Loucy (cell line): ENCODE measurements around the gene HADH.

ENCODE experiments used
- H2AFZ ChIP-seq: fragments of 200-600 bp; sonication (generic); 2 replicates; pipeline ENCODE4 v1.6.0; 2016; ENCODE audit warnings: antibody characterized with exemption, mild to moderate bottlenecking, low read length, moderate library complexity
- H3F3A ChIP-seq: fragments of 200-600 bp; 2 replicates; pipeline ENCODE4 v1.6.0; 2016; ENCODE audit warnings: antibody characterized with exemption, low read depth, mild to moderate bottlenecking
- H3K27me3 ChIP-seq: fragments of 200-600 bp; sonication (generic); 2 replicates; pipeline ENCODE4 v1.6.1; 2014; ENCODE audit warnings: low read length, mild to moderate bottlenecking; ENCODE audit not compliant: insufficient read depth, poor library complexity, severe bottlenecking
- H3K36me3 ChIP-seq: fragments of 200-600 bp; sonication (generic); 2 replicates; pipeline ENCODE4 v1.6.1; 2016; ENCODE audit warnings: low read length; ENCODE audit not compliant: insufficient read depth
- H3K4me1 ChIP-seq: fragments of 200-600 bp; sonication (generic); 2 replicates; pipeline ENCODE4 v1.5.1; 2014; ENCODE audit warnings: low read length, mild to moderate bottlenecking; ENCODE audit not compliant: insufficient read depth, poor library complexity, severe bottlenecking
- H3K4me2 ChIP-seq: fragments of 200-600 bp; sonication (generic); 2 replicates; pipeline ENCODE4 v1.6.0; 2014; ENCODE audit warnings: antibody characterized with exemption, low read length, low read depth, mild to moderate bottlenecking; ENCODE audit not compliant: poor library complexity, severe bottlenecking
- H3K4me3 ChIP-seq: fragments of 200-600 bp; sonication (generic); 2 replicates; pipeline ENCODE4 v1.5.1; 2014; ENCODE audit warnings: low read length, mild to moderate bottlenecking, mixed read lengths; ENCODE audit not compliant: poor library complexity, severe bottlenecking
- H3K79me2 ChIP-seq: fragments of 200-600 bp; sonication (generic); 2 replicates; pipeline ENCODE4 v1.6.1; 2014; ENCODE audit warnings: low read length; ENCODE audit not compliant: insufficient read depth
- H3K9ac ChIP-seq: fragments of 200-600 bp; sonication (generic); 2 replicates; pipeline ENCODE4 v1.6.0; 2014; ENCODE audit warnings: mild to moderate bottlenecking, low read depth, low read length, moderate library complexity; ENCODE audit not compliant: poor library complexity, severe bottlenecking
- H3K9me2 ChIP-seq: fragments of 200-600 bp; sonication (generic); replicated peaks from 2 replicates; pipeline ENCODE4 v1.6.1; 2016; ENCODE audit warnings: low read depth, low read length, mixed read lengths
- H3K9me3 ChIP-seq: fragments of 200-600 bp; sonication (generic); 2 replicates; pipeline ENCODE4 v1.6.1; 2014; ENCODE audit warnings: mild to moderate bottlenecking, antibody characterized with exemption, low read length, low read depth; ENCODE audit not compliant: insufficient read depth
- H4K20me1 ChIP-seq: fragments of 200-600 bp; sonication (generic); 2 replicates; pipeline ENCODE4 v1.6.0; 2014; ENCODE audit warnings: antibody characterized with exemption, low read length, mild to moderate bottlenecking; ENCODE audit not compliant: insufficient read depth, poor library complexity, severe bottlenecking
- EZH2phosphoT487 ChIP-seq: fragments of 200-600 bp; IDR thresholded peaks from 2 replicates; pipeline ENCODE4 v1.6.1; 2018; ENCODE audit warnings: antibody characterized with exemption, mild to moderate bottlenecking, moderate library complexity, borderline replicate concordance
- TF ChIP-seq, protein P1 (sequence below): fragments of 200-600 bp; sonication (generic); conservative IDR thresholded peaks from 2 replicates; pipeline ENCODE4 v1.5.1; 2014; ENCODE audit warnings: mild to moderate bottlenecking, antibody characterized with exemption, low read length

The HADH gene

DNA sequence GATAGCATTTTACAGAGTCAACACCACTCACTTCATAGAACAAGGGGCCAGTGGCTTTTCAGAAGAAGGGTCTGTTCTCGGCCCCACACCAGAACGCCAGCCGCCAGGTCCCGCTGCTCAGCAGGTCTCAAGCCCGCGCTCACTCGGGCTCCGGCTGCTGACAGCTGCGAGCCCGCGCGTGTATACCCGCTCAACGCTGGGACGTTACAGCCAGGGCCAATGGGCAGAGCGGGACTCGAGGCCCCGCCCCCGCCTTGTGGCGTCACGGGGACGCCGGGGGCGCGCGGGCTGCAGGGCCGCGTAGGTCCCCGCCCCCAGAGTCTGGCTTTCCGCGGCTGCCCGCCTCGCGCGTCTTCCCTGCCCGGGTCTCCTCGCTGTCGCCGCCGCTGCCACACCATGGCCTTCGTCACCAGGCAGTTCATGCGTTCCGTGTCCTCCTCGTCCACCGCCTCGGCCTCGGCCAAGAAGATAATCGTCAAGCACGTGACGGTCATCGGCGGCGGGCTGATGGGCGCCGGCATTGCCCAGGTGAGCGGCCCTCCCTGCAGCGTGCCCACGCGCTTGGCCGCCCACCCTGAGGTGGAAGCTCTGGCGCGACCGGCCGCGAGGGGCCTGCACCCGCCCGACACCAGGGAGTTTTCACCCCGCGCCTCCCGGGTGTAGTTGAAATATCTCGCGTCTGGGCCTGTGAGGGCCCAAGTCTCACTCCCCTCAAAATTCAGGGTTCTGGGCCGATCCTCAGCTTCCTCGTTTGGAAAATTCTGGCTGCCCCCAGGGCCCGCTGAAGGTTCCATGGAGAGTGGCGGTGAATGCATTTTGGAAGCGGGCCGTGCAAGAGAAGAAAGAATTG, at the start of gene HADH:
Gene HADH, plus strand, starts transcription at position 353 of the 850 bp plus-strand sequence. Its CDS starts 44 bp downstream, at position 397.
- peaks cover 56% of the 10 kb centered on the region for H3K79me2 ChIP-seq
- no peaks in the 10 kb centered on the region for H3K9me2 ChIP-seq
- H3F3A ChIP-seq, result no peaks in the 10 kb centered on the region
- H3K9ac ChIP-seq, result peak within 1 kb of the TSS; percentile 95
- TF ChIP-seq, protein P1, sequence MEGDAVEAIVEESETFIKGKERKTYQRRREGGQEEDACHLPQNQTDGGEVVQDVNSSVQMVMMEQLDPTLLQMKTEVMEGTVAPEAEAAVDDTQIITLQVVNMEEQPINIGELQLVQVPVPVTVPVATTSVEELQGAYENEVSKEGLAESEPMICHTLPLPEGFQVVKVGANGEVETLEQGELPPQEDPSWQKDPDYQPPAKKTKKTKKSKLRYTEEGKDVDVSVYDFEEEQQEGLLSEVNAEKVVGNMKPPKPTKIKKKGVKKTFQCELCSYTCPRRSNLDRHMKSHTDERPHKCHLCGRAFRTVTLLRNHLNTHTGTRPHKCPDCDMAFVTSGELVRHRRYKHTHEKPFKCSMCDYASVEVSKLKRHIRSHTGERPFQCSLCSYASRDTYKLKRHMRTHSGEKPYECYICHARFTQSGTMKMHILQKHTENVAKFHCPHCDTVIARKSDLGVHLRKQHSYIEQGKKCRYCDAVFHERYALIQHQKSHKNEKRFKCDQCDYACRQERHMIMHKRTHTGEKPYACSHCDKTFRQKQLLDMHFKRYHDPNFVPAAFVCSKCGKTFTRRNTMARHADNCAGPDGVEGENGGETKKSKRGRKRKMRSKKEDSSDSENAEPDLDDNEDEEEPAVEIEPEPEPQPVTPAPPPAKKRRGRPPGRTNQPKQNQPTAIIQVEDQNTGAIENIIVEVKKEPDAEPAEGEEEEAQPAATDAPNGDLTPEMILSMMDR, result no peak
- no peak for TF ChIP-seq EZH2phosphoT487
- peak within 1 kb of the TSS; percentile 98 for H3K4me3 ChIP-seq
- H3K9me3 ChIP-seq, result no peaks in the 10 kb centered on the region
- H4K20me1 ChIP-seq, result peaks cover 38% of the 10 kb centered on the region
- peak within 1 kb of the TSS; percentile 98 for H3K4me2 ChIP-seq
- H3K36me3 ChIP-seq, result no peaks in the 10 kb centered on the region
- peak within 1 kb of the TSS; percentile 93 for H2AFZ ChIP-seq
- peaks cover 44% of the 10 kb centered on the region for H3K4me1 ChIP-seq
- no peaks in the 10 kb centered on the region for H3K27me3 ChIP-seq

DNA sequence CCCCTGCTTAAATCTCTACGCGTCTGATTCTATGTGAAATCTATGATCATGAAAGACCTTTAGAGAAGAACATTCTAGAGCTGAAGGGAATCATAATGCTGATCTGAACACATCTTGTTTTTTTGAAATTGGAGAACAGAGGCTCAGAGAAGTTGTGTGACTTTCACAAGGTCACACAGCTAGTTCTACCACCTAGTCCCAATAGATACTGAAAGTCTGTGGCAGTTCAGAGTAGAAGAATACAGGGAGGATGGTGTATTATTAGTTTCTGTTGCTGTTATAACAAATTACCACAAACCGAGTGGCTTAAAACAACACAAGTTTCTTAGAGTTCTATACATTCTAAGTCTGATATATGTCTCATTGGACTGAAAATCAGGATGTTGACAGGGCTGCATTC, 43.9 kb upstream of the HADH start:
- no peak overlapping the region for H3K4me2 ChIP-seq
- H3K9ac ChIP-seq, result no peak overlapping the region
- H3K4me3 ChIP-seq, result no peak overlapping the region
- no peaks in the 10 kb centered on the region for H3K36me3 ChIP-seq
- H3K4me1 ChIP-seq, result no peaks in the 10 kb centered on the region
- TF ChIP-seq EZH2phosphoT487, result no peak
- TF ChIP-seq, protein P1, result no peak
- H2AFZ ChIP-seq, result no peak overlapping the region
- H3K79me2 ChIP-seq, result no peaks in the 10 kb centered on the region
- no peaks in the 10 kb centered on the region for H4K20me1 ChIP-seq
- no peaks in the 10 kb centered on the region for H3K9me3 ChIP-seq
- no peaks in the 10 kb centered on the region for H3K9me2 ChIP-seq
- H3F3A ChIP-seq, result no peaks in the 10 kb centered on the region
- no peaks in the 10 kb centered on the region for H3K27me3 ChIP-seq

DNA sequence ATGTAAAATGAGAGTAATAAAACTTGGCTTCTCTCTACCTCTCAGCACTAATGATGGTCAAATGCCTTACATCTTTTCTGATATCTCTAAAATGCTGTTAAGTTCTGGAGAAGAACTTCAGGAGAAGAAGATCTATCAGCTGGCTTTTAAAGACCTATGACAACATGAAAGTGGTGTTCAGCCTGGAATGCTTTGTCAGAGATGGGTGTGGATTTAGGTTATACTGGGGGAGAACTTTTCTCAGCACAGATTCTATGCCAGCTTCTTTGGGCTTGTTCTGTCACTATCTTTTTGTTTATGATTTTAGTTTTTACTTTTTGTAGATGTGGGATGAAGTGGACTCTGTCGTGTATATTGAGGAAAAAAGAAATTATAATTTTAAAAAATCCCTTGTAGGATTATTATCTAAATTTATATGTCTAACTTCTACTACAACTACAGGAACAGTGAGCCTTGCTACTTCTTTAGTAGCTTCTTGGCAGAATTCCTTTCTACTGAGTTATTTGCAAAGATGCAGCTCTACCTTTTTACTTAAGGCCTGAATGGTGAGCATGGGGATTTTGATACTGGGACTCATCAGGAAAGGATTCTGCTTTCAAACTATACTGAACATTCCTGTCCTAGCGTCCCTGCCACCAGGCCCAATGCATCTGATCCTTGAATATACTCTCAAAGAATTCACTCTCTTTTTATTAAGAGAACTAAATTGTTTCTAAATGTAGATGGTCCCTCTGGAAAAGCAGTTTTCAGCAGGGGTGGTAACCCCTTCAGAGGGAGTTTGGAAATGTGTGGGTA, 38.7 kb upstream of the HADH start:
- Histone ChIP-seq H3K4me2 (no peak overlapping the region), H4K20me1 (no peaks in the 10 kb centered on the region), H3K27me3 (no peaks in the 10 kb centered on the region), H3K4me3 (no peak overlapping the region), H3K9me3 (no peaks in the 10 kb centered on the region), H2AFZ (no peak overlapping the region), H3K9me2 (no peaks in the 10 kb centered on the region), H3K4me1 (no peaks in the 10 kb centered on the region), H3F3A (no peaks in the 10 kb centered on the region), H3K9ac (no peak overlapping the region), H3K79me2 (no peaks in the 10 kb centered on the region), H3K36me3 (no peaks in the 10 kb centered on the region)
- TF ChIP-seq, protein P1, result no peak
- TF ChIP-seq EZH2phosphoT487, result no peak
